Caco-2 (cell line): ENCODE measurements around the gene ZSCAN21. TPM values are rescaled to one million over a fixed set of nuclear protein-coding genes. Genes with fewer than 3 reads are reported as not detected.
A peak's percentile ranks its signal among the peaks of the same experiment; 100 is the strongest.

ENCODE experiments used
- BruUV-seq: library from RNA; stranded (reverse); fragments of 400-500 nt; replicated peaks from 2 replicates; lab custom pipeline; 2021; lab: Mats Ljungman, UMichigan
- CTCF ChIA-PET: fragments of 300-600 bp; sonication (Branson Sonifier 250); formaldehyde crosslinking; loops from one replicate; lab custom pipeline; 2022; ENCODE audit warnings: antibody characterized with exemption; lab: Charles Lee
- POLR2A ChIA-PET: fragments of 300-600 bp; sonication (Branson Sonifier 250); formaldehyde crosslinking; loops from one replicate; lab custom pipeline; 2022; ENCODE audit warnings: antibody characterized with exemption; lab: Charles Lee
- DNase-seq, 2 experiments: peaks; one replicate each; pipeline versions ENCODE4 v3.0.0 to v3.0.0-alpha.2; 2020 to 2022
- H3K27me3 ChIP-seq: replicated peaks from 2 replicates; pipeline ENCODE4 v1.6.0; 2011; ENCODE audit warnings: low read length; ENCODE audit not compliant: control insufficient read depth, insufficient read depth
- H3K36me3 ChIP-seq: 2 replicates; pipeline ENCODE4 v1.5.1; 2011; ENCODE audit warnings: low read length; ENCODE audit not compliant: control insufficient read depth, insufficient read depth
- H3K4me1 ChIP-seq: fragments of 250-450 bp; sonication (Bioruptor Pico); 2 replicates; pipeline ENCODE4 v1.5.1; 2020; ENCODE audit warnings: mild to moderate bottlenecking
- H3K4me3 ChIP-seq: 2 replicates; pipeline ENCODE4 v1.5.1; 2011; ENCODE audit warnings: low read depth, mild to moderate bottlenecking, control low read depth, low read length
- H3K9me3 ChIP-seq: fragments of 250-450 bp; sonication (Bioruptor Pico); 2 replicates; pipeline ENCODE4 v1.5.1; 2020; ENCODE audit warnings: mild to moderate bottlenecking, moderate library complexity
- H3K27ac Mint-ChIP-seq: one replicate; pipeline ENCODE4 v1.8.0; 2022; ENCODE audit warnings: mixed read lengths; ENCODE audit not compliant: unreplicated experiment
- H3K27me3 Mint-ChIP-seq: one replicate; pipeline ENCODE4 v1.8.0; 2022; ENCODE audit warnings: mixed read lengths; ENCODE audit not compliant: insufficient read depth, unreplicated experiment
- H3K36me3 Mint-ChIP-seq: one replicate; pipeline ENCODE4 v1.8.0; 2022; ENCODE audit warnings: mild to moderate bottlenecking, mixed read lengths; ENCODE audit not compliant: insufficient read depth, unreplicated experiment
- H3K4me1 Mint-ChIP-seq: one replicate; pipeline ENCODE4 v1.8.0; 2022; ENCODE audit warnings: low read depth, mixed read lengths; ENCODE audit not compliant: unreplicated experiment
- H3K4me3 Mint-ChIP-seq: one replicate; pipeline ENCODE4 v1.8.0; 2022; ENCODE audit warnings: mild to moderate bottlenecking, moderate library complexity, mixed read lengths; ENCODE audit not compliant: unreplicated experiment
- H3K9me3 Mint-ChIP-seq: one replicate; pipeline ENCODE4 v1.8.0; 2022; ENCODE audit warnings: mixed read lengths; ENCODE audit not compliant: unreplicated experiment
- intact Hi-C: fragments of 100-400 bp; cut with micrococcal nuclease; formaldehyde crosslinking; loops from one replicate; pipeline ENCODE4 v1.10.0; 2022; ENCODE audit not compliant: unreplicated experiment
- total RNA-seq: library from RNA; stranded (reverse); gene quantifications from 2 replicates; pipeline ENCODE4 v1.2.3, GENCODE V29; 2022
- TF ChIP-seq, protein P1 (sequence below), 2 experiments: fragments of 200-600 bp in 1 of 2; IDR thresholded peaks; 1 replicate in 1 of 2; 2 replicates in 1 of 2; pipeline versions ENCODE4 v1.5.1 to v1.8.0; 2011 to 2022; ENCODE audit warnings: antibody characterized with exemption in 1 of 2, control low read depth in 1 of 2, inconsistent platforms in 1 of 2, low read depth in 1 of 2, low read length in 1 of 2, mild to moderate bottlenecking in 1 of 2, moderate library complexity in 1 of 2; ENCODE audit not compliant: insufficient read depth in 1 of 2, severe bottlenecking in 1 of 2, unreplicated experiment in 1 of 2

Gene ZSCAN21
- total RNA-seq, 1 experiment from 2014 or later = 16.7 TPM

- peak; percentile 99 for DNase-seq
- CTCF ChIA-PET = interaction anchor here (0.7 to 1.2 kb wide), 3 partner anchors 19 to 166 kb away, joined by 3 to 7 read pairs (median 4); partner anchors contain the start of genes AP4M1 and MCM7
- Histone ChIP-seq H3K4me3 (peak within 1 kb of the TSS; percentile 74), H3K36me3 (peaks cover 1% of the 10 kb centered on the region), H3K27me3 (no peaks in the 10 kb centered on the region), H3K4me1 (peaks cover 24% of the 10 kb centered on the region), H3K9me3 (0 out of 2 replicates have a peak, but pooled peaks cover 4% of the 10 kb centered on the region)
- peak within 1 kb of the TSS; percentile 46 for H3K27ac Mint-ChIP-seq
- POLR2A ChIA-PET = interaction anchor here (1.0 to 1.2 kb wide), 3 partner anchors 20 to 67 kb away, joined by 3 to 13 read pairs (median 4); partner anchors contain the start of genes AP4M1, LAMTOR4, MCM7 and ZSCAN21
- intact Hi-C loops = loop anchor here (1.0 to 2.0 kb wide), 4 partner anchors 19 to 163 kb away; partner anchors contain the start of genes AP4M1, MCM7, TRIM4 and ZSCAN21
- H3K4me1 Mint-ChIP-seq = peaks cover 14% of the 10 kb centered on the region
- no peaks in the 10 kb centered on the region for H3K27me3 Mint-ChIP-seq
- H3K4me3 Mint-ChIP-seq = peak within 1 kb of the TSS; percentile 83
- no TSS peak for BruUV-seq
- H3K9me3 Mint-ChIP-seq = no peaks in the 10 kb centered on the region
- peaks cover 59% of the 10 kb centered on the region for H3K36me3 Mint-ChIP-seq
- TF ChIP-seq, protein P1, sequence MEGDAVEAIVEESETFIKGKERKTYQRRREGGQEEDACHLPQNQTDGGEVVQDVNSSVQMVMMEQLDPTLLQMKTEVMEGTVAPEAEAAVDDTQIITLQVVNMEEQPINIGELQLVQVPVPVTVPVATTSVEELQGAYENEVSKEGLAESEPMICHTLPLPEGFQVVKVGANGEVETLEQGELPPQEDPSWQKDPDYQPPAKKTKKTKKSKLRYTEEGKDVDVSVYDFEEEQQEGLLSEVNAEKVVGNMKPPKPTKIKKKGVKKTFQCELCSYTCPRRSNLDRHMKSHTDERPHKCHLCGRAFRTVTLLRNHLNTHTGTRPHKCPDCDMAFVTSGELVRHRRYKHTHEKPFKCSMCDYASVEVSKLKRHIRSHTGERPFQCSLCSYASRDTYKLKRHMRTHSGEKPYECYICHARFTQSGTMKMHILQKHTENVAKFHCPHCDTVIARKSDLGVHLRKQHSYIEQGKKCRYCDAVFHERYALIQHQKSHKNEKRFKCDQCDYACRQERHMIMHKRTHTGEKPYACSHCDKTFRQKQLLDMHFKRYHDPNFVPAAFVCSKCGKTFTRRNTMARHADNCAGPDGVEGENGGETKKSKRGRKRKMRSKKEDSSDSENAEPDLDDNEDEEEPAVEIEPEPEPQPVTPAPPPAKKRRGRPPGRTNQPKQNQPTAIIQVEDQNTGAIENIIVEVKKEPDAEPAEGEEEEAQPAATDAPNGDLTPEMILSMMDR (IDR thresholded peaks at IDR 0.05; ENCODE audit: insufficient read depth in 1 of 2, low read depth in 1 of 2, low read length in 1 of 2, severe bottlenecking in 1 of 2, unreplicated experiment in 1 of 2) = peak; percentile 89 to 91
These were observed 32.0 kb downstream of the ZSCAN21 start, which contains the start of gene ZNF3 for GRCh38 chr7:100081535-100082102. TSS of gene ZNF3 (minus strand) at chr7:100081723. CDS start at chr7:100077357, 4,366 bp downstream.

- Histone ChIP-seq H3K9me3 (no peaks in the 10 kb centered on the region), H3K4me1 (peaks cover 27% of the 10 kb centered on the region), H3K4me3 (no peak overlapping the region), H3K36me3 (no peaks in the 10 kb centered on the region; the same call in 1 of the 2 replicates), H3K27me3 (no peaks in the 10 kb centered on the region)
- Mint-ChIP-seq H3K9me3 (no peaks in the 10 kb centered on the region), H3K27me3 (no peaks in the 10 kb centered on the region), H3K4me1 (peaks cover 14% of the 10 kb centered on the region), H3K4me3 (peak overlapping the region; percentile 83), H3K27ac (peak overlapping the region; percentile 46), H3K36me3 (peaks cover 45% of the 10 kb centered on the region)
- ChIA-PET POLR2A (interaction anchor here (0.5 to 1.2 kb wide), 6 partner anchors 19 to 896 kb away, joined by 3 to 13 read pairs (median 4); partner anchors contain the start of genes AP4M1, MCM7 and ZSCAN21), CTCF (interaction anchor here (0.6 to 1.2 kb wide), 9 partner anchors 18 to 89 kb away, joined by 3 to 7 read pairs (median 3); partner anchors contain the start of genes AP4M1, MCM7 and ZSCAN21)
- DNase-seq = no peak
- intact Hi-C loops = no loop called here
- TF ChIP-seq, protein P1 (IDR thresholded peaks at IDR 0.05; ENCODE audit: insufficient read depth in 1 of 2, low read depth in 1 of 2, low read length in 1 of 2, severe bottlenecking in 1 of 2, unreplicated experiment in 1 of 2) = no peak
- no TSS peak for BruUV-seq
These were observed 33.4 kb downstream of the ZSCAN21 start for GRCh38 chr7:100082978-100083377.

GRCh38 chr7:100085515-100085914 lies 35.9 kb downstream of the ZSCAN21 start:
- Mint-ChIP-seq H3K27ac (no peak overlapping the region), H3K36me3 (peaks cover 42% of the 10 kb centered on the region), H3K4me3 (no peak overlapping the region), H3K9me3 (no peaks in the 10 kb centered on the region), H3K4me1 (peaks cover 16% of the 10 kb centered on the region), H3K27me3 (no peaks in the 10 kb centered on the region)
- ChIA-PET CTCF (no interaction called here), POLR2A (no interaction called here)
- no peaks in the 10 kb centered on the region for H3K36me3 ChIP-seq
- TF ChIP-seq, protein P1 (IDR thresholded peaks at IDR 0.05; ENCODE audit: insufficient read depth in 1 of 2, low read depth in 1 of 2, low read length in 1 of 2, severe bottlenecking in 1 of 2, unreplicated experiment in 1 of 2) = no peak
- peaks cover 11% of the 10 kb centered on the region; the same call in 1 of the 2 replicates for H3K4me1 ChIP-seq
- no peaks in the 10 kb centered on the region for H3K9me3 ChIP-seq
- no peak overlapping the region for H3K4me3 ChIP-seq
- intact Hi-C loops = no loop called here
- BruUV-seq = no TSS peak
- DNase-seq = no peak
- no peaks in the 10 kb centered on the region for H3K27me3 ChIP-seq
